Endothelial cell of umbilical vein (primary cell): ENCODE data around the gene OR4D1. TPM values are rescaled to one million over a fixed set of nuclear protein-coding genes. Genes with fewer than 3 reads are reported as not detected.

Experiments
- BruUV-seq: library from RNA; stranded (reverse); fragments of 400-500 nt; replicated peaks from 2 replicates; lab custom pipeline; 2021; lab: Mats Ljungman, UMichigan
- CTCF ChIA-PET: fragments of 300-600, 350-600 bp; sonication (Branson Sonifier 250); formaldehyde crosslinking; loops from one replicate; lab custom pipeline; 2021; ENCODE audit warnings: antibody characterized with exemption, inconsistent platforms; lab: Charles Lee
- POLR2A ChIA-PET: fragments of 300-600, 350-600 bp; sonication (Branson Sonifier 250); formaldehyde crosslinking; loops from one replicate; lab custom pipeline; 2021; ENCODE audit warnings: antibody characterized with exemption, inconsistent platforms; lab: Charles Lee
- DNase-seq: peaks from one replicate; pipeline ENCODE4 v3.0.0-alpha.2; 2011; ENCODE audit warnings: low read depth, low spot score
- FAIRE-seq: peaks from 2 replicates; lab custom pipeline; 2011; peaks lifted over from hg19 to GRCh38; lab: Jason Lieb, UNC
- H2AFZ ChIP-seq: 2 replicates; pipeline ENCODE4 v1.6.0; 2012; ENCODE audit warnings: low read depth, low read length, control low read depth, inconsistent platforms
- H3K27ac ChIP-seq: 2 replicates; pipeline ENCODE4 v1.5.1; 2011; ENCODE audit warnings: low read depth, mild to moderate bottlenecking, control low read depth, low read length, moderate library complexity; ENCODE audit not compliant: insufficient read depth
- H3K27me3 ChIP-seq, 2 experiments: 2 replicates each; pipeline versions ENCODE4 v1.6.0 to v1.6.1; 2011; ENCODE audit warnings: low read length in 2 of 2, mixed read lengths in 1 of 2; ENCODE audit not compliant: control insufficient read depth in 2 of 2, insufficient read depth in 2 of 2
- H3K36me3 ChIP-seq, 2 experiments: 2 replicates in 1 of 2; 3 replicates in 1 of 2; pipeline ENCODE4 v1.5.1; 2011; ENCODE audit warnings: low read length in 2 of 2, mild to moderate bottlenecking in 1 of 2, moderate library complexity in 1 of 2; ENCODE audit not compliant: control insufficient read depth in 2 of 2, insufficient read depth in 2 of 2; ENCODE audit errors: extremely low read depth in 1 of 2
- H3K4me1 ChIP-seq: 3 replicates; pipeline ENCODE4 v1.5.1; 2011; ENCODE audit warnings: mild to moderate bottlenecking, low read length; ENCODE audit not compliant: control insufficient read depth, insufficient read depth; ENCODE audit errors: extremely low read depth
- H3K4me2 ChIP-seq: 2 replicates; pipeline ENCODE4 v1.6.1; 2011; ENCODE audit warnings: low read length, control low read depth, mixed read lengths; ENCODE audit not compliant: insufficient read depth
- H3K4me3 ChIP-seq, 3 experiments: fragments of 200-600 bp in 1 of 3; sonication (generic), shearing (Covaris generic) in 1 of 3; replicated peaks in 1 of 3; 2 replicates each; pipeline ENCODE4 v1.5.1; 2011 to 2016; ENCODE audit warnings: control low read depth in 3 of 3, low read length in 3 of 3, mild to moderate bottlenecking in 2 of 3, inconsistent platforms in 1 of 3, low read depth in 1 of 3, moderate library complexity in 1 of 3; ENCODE audit not compliant: insufficient read depth in 1 of 3
- H3K79me2 ChIP-seq: 2 replicates; pipeline ENCODE4 v1.6.0; 2012; ENCODE audit warnings: low read length, inconsistent platforms; ENCODE audit not compliant: control insufficient read depth, insufficient read depth
- H3K9ac ChIP-seq: replicated peaks from 2 replicates; pipeline ENCODE3; 2011; ENCODE audit warnings: low read length, control low read depth; ENCODE audit not compliant: insufficient read depth; ENCODE audit errors: extremely low read depth
- H3K9me1 ChIP-seq: replicated peaks from 3 replicates; pipeline ENCODE4 v1.6.0; 2011; ENCODE audit warnings: mild to moderate bottlenecking, low read length; ENCODE audit not compliant: control insufficient read depth, insufficient read depth; ENCODE audit errors: extremely low read depth
- H3K9me3 ChIP-seq: replicated peaks from 2 replicates; pipeline ENCODE4 v1.5.1; 2012; ENCODE audit warnings: low read length, inconsistent platforms; ENCODE audit not compliant: control insufficient read depth, insufficient read depth
- H4K20me1 ChIP-seq: replicated peaks from 2 replicates; pipeline ENCODE3; 2011; ENCODE audit warnings: mild to moderate bottlenecking, low read length; ENCODE audit not compliant: control insufficient read depth, insufficient read depth; ENCODE audit errors: extremely low read depth
- CTCF ChIP-seq, 2 donors: IDR thresholded peaks; 1 replicate in 1 of 2; 2 replicates in 1 of 2; pipeline ENCODE4 v1.5.1; 2011; ENCODE audit warnings: low read length in 2 of 2, mild to moderate bottlenecking in 2 of 2, moderate library complexity in 2 of 2, control low read depth in 1 of 2, inconsistent platforms in 1 of 2, low read depth in 1 of 2; ENCODE audit not compliant: insufficient read depth in 1 of 2; ENCODE audit errors: extremely low read depth in 1 of 2
- EZH2 ChIP-seq: IDR thresholded peaks from 2 replicates; pipeline ENCODE4 v1.6.1; 2012; ENCODE audit warnings: borderline replicate concordance, low read depth, mild to moderate bottlenecking, moderate library complexity, low read length, inconsistent platforms; ENCODE audit not compliant: severe bottlenecking
- FOS ChIP-seq: IDR thresholded peaks from 2 replicates; pipeline ENCODE4 v1.6.1; 2011; ENCODE audit warnings: mild to moderate bottlenecking, low read length, moderate library complexity, borderline replicate concordance; ENCODE audit not compliant: insufficient read depth
- GATA2 ChIP-seq: IDR thresholded peaks from 2 replicates; pipeline ENCODE4 v1.7.0; 2011; ENCODE audit warnings: low read depth, mild to moderate bottlenecking, moderate library complexity, mixed read lengths, low read length; ENCODE audit not compliant: insufficient read length, insufficient read depth
- JUN ChIP-seq: IDR thresholded peaks from 2 replicates; pipeline ENCODE4 v1.6.1; 2011; ENCODE audit warnings: borderline replicate concordance, low read depth; ENCODE audit not compliant: insufficient read length, insufficient read depth
- MAX ChIP-seq: IDR thresholded peaks from 2 replicates; pipeline ENCODE4 v1.6.1; 2011; ENCODE audit not compliant: insufficient read depth, insufficient read length
- MYC ChIP-seq: IDR thresholded peaks from one replicate; pipeline ENCODE4 v1.6.1; 2011; ENCODE audit warnings: mild to moderate bottlenecking, low read depth, low read length
- POLR2A ChIP-seq: IDR thresholded peaks from 2 replicates; pipeline ENCODE4 v1.6.1; 2012; ENCODE audit warnings: low read depth, mild to moderate bottlenecking, control low read depth, low read length
- POLR2AphosphoS5 ChIP-seq: IDR thresholded peaks from 2 replicates; pipeline ENCODE4 v1.6.1; 2012; ENCODE audit warnings: low read depth, mild to moderate bottlenecking, control low read depth, low read length, moderate library complexity; ENCODE audit not compliant: insufficient read depth
- dilution Hi-C: fragments of 300-500 bp; cut with MboI; formaldehyde crosslinking; loops from one replicate; pipeline ENCODE4 v1.15.0; 2019; ENCODE audit warnings: low sequenced_read_pairs; ENCODE audit not compliant: extremely low pct_ligation_motif_present
- intact Hi-C: fragments of 100-400 bp; cut with micrococcal nuclease; formaldehyde crosslinking; loops from one replicate; pipeline ENCODE4 v1.10.0; 2022
- polyA plus RNA-seq, 4 experiments: library from polyadenylated mRNA; depleted of rRNA in 3 of 4; stranded (reverse) in 3 of 4; unstranded in 1 of 4; fragments of >200 nt; gene quantifications; 2 replicates each; pipeline versions ENCODE4 v1.2.1 to v1.2.3, GENCODE V29; 2011 to 2012; ENCODE audit warnings: missing spikeins in 1 of 4
- total RNA-seq: library from RNA; stranded (reverse); gene quantifications from 2 replicates; pipeline ENCODE4 v1.2.3, GENCODE V29; 2021

OR4D1 gene
- total and polyA plus RNA-seq, 2 donors (not counting 3 experiments of a cell fraction or from before 2014, with no cell fraction given): not detected

GRCh38 chr17:58181796-58182195 lies 33.6 kb downstream of the OR4D1 start:
- Histone ChIP-seq H3K9me1 (no peaks in the 10 kb centered on the region), H3K4me1 (no peaks in the 10 kb centered on the region), H3K9me3 (no peaks in the 10 kb centered on the region), H3K9ac (no peak overlapping the region), H3K27me3 (no peaks in the 10 kb centered on the region), H3K36me3 (no peaks in the 10 kb centered on the region), H4K20me1 (no peaks in the 10 kb centered on the region), H3K27ac (no peak overlapping the region), H3K4me2 (no peak overlapping the region), H3K4me3 (no peak overlapping the region), H2AFZ (no peak overlapping the region), H3K79me2 (no peaks in the 10 kb centered on the region)
- intact Hi-C loops (no loop called here), dilution Hi-C loops (no loop called here)
- no TSS peak for BruUV-seq
- CTCF ChIA-PET: no interaction called here
- TF ChIP-seq MYC (no peak), POLR2A (no peak), POLR2AphosphoS5 (no peak), MAX (no peak), EZH2 (no peak), CTCF (IDR thresholded peaks at IDR 0.05; ENCODE audit: extremely low read depth in 1 of 2, insufficient read depth in 1 of 2, low read depth in 1 of 2, low read length in 2 of 2) (no peak), GATA2 (no peak), FOS (no peak), JUN (no peak)
- DNase-seq (no peak), FAIRE-seq (no peak)
- POLR2A ChIA-PET: no interaction called here
